NCI-H2171 treated with DMSO at 0.1 percent for 48 hours (cell line): ENCODE results near the gene OR2AT4.
"Not testable (repeated sequence)": the region's sequence is repeated elsewhere in the genome, so short reads cannot be mapped to it uniquely, and the experiment has no call there.

Experiments
- DNase-seq: peaks from one replicate; lab custom pipeline; 2025; lab: John Stamatoyannopoulos, UW

The OR2AT4 gene

GRCh38 chr11:75103380-75104026 is 6.8 kb upstream of the OR2AT4 start:
- no peak for DNase-seq

GRCh38 chr11:75101424-75102128 is 4.9 kb upstream of the OR2AT4 start:
- DNase-seq = no peak

- no peak for DNase-seq
Measured at GRCh38 chr11:75100314-75100713, 3.6 kb upstream of the OR2AT4 start.

GRCh38 chr11:75099635-75100034 is 3.0 kb upstream of the OR2AT4 start:
- no peak for DNase-seq

- DNase-seq = not testable (repeated sequence)
Measured at GRCh38 chr11:75098835-75099439, 2.3 kb upstream of the OR2AT4 start.

- DNase-seq = not testable (repeated sequence)
Measured at GRCh38 chr11:75098181-75098580, 1.5 kb upstream of the OR2AT4 start.

GRCh38 chr11:75097173-75097557 is 489 bp upstream of the OR2AT4 start:
- DNase-seq = no peak

GRCh38 chr11:75094382-75094781 is 2.3 kb downstream of the OR2AT4 start:
- DNase-seq = not testable (repeated sequence)

GRCh38 chr11:75090671-75091177 is 6.0 kb downstream of the OR2AT4 start:
- no peak for DNase-seq

GRCh38 chr11:75087319-75088305 is 9.1 kb downstream of the OR2AT4 start:
- DNase-seq = no peak

- DNase-seq = no peak
Measured at GRCh38 chr11:75084883-75085282, 11.8 kb downstream of the OR2AT4 start.

GRCh38 chr11:75083217-75083605 is 13.5 kb downstream of the OR2AT4 start:
- no peak for DNase-seq

GRCh38 chr11:75082601-75083216 is 14.0 kb downstream of the OR2AT4 start:
- DNase-seq = no peak

- DNase-seq = no peak
Measured at GRCh38 chr11:75079546-75079945, 17.1 kb downstream of the OR2AT4 start.

GRCh38 chr11:75078233-75078632 is 18.4 kb downstream of the OR2AT4 start:
- no peak for DNase-seq

GRCh38 chr11:75077316-75077715 is 19.4 kb downstream of the OR2AT4 start:
- DNase-seq = no peak

GRCh38 chr11:75076671-75077070 is 20.0 kb downstream of the OR2AT4 start:
- no peak for DNase-seq

GRCh38 chr11:75073459-75074190 is 23.1 kb downstream of the OR2AT4 start:
- DNase-seq = no peak

- DNase-seq = no peak
Measured at GRCh38 chr11:75072582-75072981, 24.1 kb downstream of the OR2AT4 start.

GRCh38 chr11:75069473-75069872 is 27.2 kb downstream of the OR2AT4 start:
- no peak for DNase-seq

- DNase-seq = no peak
Measured at GRCh38 chr11:75068993-75069392, 27.7 kb downstream of the OR2AT4 start.
